ENCODE data around the gene KLF7.

Gene KLF7

DNA sequence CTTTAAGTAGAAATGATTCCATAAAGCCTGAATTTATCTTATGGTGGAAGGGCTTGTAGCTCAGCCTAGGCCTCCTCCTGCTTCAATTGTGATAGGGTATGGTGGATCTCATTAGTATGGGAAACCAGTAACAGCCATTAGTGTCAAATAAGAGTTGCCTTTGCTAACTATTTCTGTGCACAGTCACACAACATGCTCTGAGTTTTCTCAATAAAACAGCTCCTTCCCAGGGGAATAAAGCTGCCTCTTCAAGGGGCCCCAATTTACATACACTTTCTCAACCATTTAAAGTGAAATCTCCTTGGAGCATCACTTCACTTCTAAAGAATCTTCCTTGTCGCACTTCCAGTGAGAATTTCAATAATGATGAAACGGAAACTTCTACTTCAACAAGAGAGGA lies 53.4 kb downstream of the KLF7 start:
- no peak for DNase-seq (ENCODE audit: extremely low spot score)
- TF ChIP-seq, protein P1, sequence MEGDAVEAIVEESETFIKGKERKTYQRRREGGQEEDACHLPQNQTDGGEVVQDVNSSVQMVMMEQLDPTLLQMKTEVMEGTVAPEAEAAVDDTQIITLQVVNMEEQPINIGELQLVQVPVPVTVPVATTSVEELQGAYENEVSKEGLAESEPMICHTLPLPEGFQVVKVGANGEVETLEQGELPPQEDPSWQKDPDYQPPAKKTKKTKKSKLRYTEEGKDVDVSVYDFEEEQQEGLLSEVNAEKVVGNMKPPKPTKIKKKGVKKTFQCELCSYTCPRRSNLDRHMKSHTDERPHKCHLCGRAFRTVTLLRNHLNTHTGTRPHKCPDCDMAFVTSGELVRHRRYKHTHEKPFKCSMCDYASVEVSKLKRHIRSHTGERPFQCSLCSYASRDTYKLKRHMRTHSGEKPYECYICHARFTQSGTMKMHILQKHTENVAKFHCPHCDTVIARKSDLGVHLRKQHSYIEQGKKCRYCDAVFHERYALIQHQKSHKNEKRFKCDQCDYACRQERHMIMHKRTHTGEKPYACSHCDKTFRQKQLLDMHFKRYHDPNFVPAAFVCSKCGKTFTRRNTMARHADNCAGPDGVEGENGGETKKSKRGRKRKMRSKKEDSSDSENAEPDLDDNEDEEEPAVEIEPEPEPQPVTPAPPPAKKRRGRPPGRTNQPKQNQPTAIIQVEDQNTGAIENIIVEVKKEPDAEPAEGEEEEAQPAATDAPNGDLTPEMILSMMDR (IDR thresholded peaks at IDR 0.05; ENCODE audit: control extremely low read depth, extremely low read depth, low read depth, missing control alignments) = no peak
- POLR2A ChIA-PET = no interaction called here
- CTCF ChIA-PET = interaction anchor here (3.6 kb wide), 1 partner anchor 13 kb away, joined by 9 read pairs; no protein-coding TSS in a partner anchor

DNA sequence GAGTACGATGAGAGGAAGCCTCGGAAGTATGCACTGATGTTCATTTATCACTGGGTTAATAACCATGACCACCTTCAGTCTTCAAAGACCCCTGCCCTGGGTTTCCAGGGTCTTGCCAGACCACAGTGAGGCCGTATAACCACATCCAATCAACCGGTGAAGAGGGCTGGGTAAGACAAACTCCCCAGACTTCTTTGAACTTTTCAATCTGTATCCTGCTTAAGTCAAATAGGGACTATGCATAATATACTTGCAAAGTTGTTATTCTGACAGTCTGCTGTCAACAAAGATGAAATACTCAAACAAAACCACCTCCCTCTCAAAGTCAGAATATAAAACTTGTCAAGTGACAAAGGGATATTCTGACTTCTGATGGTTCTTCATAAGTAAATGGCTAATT lies 54.0 kb downstream of the KLF7 start:
- no peak for DNase-seq (ENCODE audit: extremely low spot score)
- POLR2A ChIA-PET = no interaction called here
- CTCF ChIA-PET = interaction anchor here (3.6 kb wide), 1 partner anchor 13 kb away, joined by 9 read pairs; no protein-coding TSS in a partner anchor
- TF ChIP-seq, protein P1 (IDR thresholded peaks at IDR 0.05; ENCODE audit: control extremely low read depth, extremely low read depth, low read depth, missing control alignments) = no peak

DNA sequence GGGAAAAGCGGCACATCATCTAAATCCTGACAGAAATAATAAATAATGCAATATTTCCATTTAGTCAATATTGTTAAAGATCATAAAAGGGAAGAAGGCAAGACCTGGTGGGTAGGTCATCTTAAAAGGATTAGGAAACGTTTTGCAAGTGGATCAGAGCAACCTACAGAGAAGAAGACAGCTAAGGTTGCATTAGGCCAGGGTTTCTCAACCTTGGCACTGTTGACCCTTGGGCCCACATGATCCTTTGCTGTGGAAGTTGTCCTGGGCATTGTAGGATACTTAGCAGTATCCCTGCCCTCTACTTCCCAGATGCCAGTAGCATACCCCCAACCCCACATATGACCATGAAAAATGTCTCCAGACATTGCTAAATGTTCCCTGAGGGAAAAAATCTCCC lies 55.0 kb downstream of the KLF7 start:
- DNase-seq (ENCODE audit: extremely low spot score) = no peak
- TF ChIP-seq, protein P1 (IDR thresholded peaks at IDR 0.05; ENCODE audit: control extremely low read depth, extremely low read depth, low read depth, missing control alignments) = no peak
- ChIA-PET POLR2A (no interaction called here), CTCF (interaction anchor here (3.6 kb wide), 1 partner anchor 14 kb away, joined by 9 read pairs; no protein-coding TSS in a partner anchor)

DNA sequence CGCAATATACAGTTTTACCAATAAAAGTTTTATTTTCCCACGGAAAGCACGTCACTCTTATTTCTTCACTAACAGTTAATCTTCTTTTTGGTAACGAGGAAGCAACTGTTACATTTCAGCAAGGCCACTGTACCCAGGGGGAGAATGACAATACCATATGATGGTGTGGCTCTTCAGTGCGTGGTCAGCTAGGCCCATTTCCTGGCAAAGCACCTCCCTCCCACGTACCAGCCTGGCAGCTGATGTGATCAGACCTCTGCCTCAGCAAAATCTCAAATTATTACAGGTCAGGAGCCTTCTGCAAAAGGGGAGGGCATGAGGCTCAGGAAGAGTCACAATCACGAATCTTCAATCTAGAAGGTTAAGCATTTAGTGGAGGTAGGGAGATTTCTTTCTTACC lies 55.4 kb downstream of the KLF7 start:
- TF ChIP-seq, protein P1 (IDR thresholded peaks at IDR 0.05; ENCODE audit: control extremely low read depth, extremely low read depth, low read depth, missing control alignments) = no peak
- no peak for DNase-seq (ENCODE audit: extremely low spot score)
- POLR2A ChIA-PET = no interaction called here
- CTCF ChIA-PET = interaction anchor here (3.6 kb wide), 1 partner anchor 15 kb away, joined by 9 read pairs; no protein-coding TSS in a partner anchor

DNA sequence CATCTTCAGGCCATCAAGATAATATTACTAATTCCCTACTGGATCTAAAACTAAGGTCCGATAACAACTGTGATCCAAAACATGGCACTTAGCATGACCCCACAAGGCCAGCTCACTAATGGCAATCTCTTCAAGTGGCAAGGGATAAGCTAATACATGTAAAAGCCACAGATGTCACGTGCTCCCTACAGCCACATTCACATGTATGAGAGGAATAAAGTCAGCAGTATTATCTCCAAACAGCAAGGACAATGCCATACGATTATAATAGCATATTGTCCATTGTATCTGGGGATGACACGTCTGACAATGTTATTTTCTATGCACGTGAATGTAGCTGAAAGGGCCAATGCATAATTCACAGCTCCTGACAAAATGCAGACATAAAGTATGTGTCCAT lies 56.0 kb downstream of the KLF7 start:
- POLR2A ChIA-PET = no interaction called here
- no peak for DNase-seq (ENCODE audit: extremely low spot score)
- TF ChIP-seq, protein P1 (IDR thresholded peaks at IDR 0.05; ENCODE audit: control extremely low read depth, extremely low read depth, low read depth, missing control alignments) = no peak
- CTCF ChIA-PET = interaction anchor here (0.9 to 3.6 kb wide), 4 partner anchors 15 to 36 kb away, joined by 3 to 9 read pairs (median 4); no protein-coding TSS in a partner anchor

DNA sequence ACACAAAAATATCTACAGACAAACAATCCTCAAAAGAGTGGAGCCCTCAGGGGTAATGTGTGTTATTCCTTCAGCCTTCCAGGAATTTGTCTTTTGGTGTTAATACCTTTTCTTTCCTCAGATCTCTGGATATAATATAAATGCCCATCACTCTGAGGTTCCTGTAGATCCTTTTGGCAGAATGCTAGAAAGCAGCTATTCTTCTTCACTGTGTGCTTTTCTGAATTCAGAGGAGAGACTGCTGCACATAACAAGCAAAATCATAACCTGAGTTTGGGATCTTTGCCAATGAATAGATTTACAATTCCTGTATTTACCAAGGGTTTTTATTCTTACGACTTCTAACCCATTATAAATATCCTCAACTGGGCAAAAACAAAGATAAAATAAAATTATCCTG lies 57.3 kb downstream of the KLF7 start:
- TF ChIP-seq, protein P1 (IDR thresholded peaks at IDR 0.05; ENCODE audit: control extremely low read depth, extremely low read depth, low read depth, missing control alignments) = no peak
- ChIA-PET POLR2A (no interaction called here), CTCF (interaction anchor here (1.0 to 3.6 kb wide), 3 partner anchors 13 to 18 kb away, joined by 3 to 9 read pairs (median 3); no protein-coding TSS in a partner anchor)
- no peak for DNase-seq (ENCODE audit: extremely low spot score)
